AG10803 (cell line): ENCODE data around the gene MRGPRD.

Experiments used
- DNase-seq: peaks from one replicate; pipeline ENCODE4 v3.0.0; 2010; ENCODE audit warnings: low read depth
- H3K4me3 ChIP-seq: 2 replicates; pipeline ENCODE4 v1.5.1; 2011; ENCODE audit warnings: mild to moderate bottlenecking, low read length, control low read depth
- TF ChIP-seq, protein P1 (sequence below): conservative IDR thresholded peaks from 2 replicates; pipeline ENCODE4 v1.5.1; 2011; ENCODE audit warnings: mild to moderate bottlenecking, low read length, control low read depth, inconsistent platforms

Gene MRGPRD

GRCh38 chr11:68966894-68967780 is 13.6 kb downstream of the MRGPRD start:
- H3K4me3 ChIP-seq = no peak overlapping the region
- TF ChIP-seq, protein P1, sequence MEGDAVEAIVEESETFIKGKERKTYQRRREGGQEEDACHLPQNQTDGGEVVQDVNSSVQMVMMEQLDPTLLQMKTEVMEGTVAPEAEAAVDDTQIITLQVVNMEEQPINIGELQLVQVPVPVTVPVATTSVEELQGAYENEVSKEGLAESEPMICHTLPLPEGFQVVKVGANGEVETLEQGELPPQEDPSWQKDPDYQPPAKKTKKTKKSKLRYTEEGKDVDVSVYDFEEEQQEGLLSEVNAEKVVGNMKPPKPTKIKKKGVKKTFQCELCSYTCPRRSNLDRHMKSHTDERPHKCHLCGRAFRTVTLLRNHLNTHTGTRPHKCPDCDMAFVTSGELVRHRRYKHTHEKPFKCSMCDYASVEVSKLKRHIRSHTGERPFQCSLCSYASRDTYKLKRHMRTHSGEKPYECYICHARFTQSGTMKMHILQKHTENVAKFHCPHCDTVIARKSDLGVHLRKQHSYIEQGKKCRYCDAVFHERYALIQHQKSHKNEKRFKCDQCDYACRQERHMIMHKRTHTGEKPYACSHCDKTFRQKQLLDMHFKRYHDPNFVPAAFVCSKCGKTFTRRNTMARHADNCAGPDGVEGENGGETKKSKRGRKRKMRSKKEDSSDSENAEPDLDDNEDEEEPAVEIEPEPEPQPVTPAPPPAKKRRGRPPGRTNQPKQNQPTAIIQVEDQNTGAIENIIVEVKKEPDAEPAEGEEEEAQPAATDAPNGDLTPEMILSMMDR = no peak
- no peak for DNase-seq

DNA sequence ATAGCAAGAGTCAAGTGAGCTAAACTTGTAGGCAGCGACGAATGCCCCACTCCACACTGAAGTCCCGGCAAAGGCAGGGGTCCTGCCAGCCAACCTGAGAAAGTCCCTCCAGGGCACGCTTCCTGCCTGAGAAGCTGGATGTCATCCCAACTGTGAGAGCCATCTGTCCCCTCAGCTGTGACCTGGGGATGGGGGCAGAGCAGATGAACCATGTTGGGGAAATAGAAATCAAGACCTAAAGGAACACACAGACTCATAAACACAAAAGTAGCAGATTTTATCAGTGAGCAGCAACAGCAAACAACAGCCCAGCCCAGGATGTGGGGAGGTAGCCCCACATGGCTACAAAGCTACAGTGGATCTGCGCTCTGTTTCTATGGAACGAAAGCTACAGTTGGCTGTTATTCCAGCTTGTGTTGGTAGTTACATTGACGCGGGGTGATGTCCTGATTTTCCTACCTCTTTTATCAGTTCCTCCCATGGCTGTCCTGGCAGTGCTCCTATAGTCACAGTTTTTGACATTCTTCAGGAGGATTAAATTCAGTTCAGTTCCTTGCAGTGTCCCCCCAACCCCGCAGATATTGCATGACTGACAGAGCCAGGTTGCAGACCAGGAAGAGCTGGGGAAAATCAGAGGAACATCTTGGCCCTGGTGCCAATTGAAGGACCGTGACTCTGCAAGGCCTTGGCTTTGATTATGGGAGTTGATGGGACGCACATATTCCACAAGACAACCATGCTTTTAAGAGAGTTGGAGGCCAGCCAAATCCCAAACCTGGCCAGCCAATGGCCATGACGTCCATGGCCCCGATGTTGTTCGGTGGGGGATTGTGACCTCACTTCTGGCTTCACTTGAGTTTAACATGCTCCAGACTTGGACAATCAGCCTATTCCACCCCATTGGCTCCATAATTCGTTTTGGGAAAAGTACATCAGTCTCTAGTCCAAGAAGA is 14.6 kb downstream of the MRGPRD start:
- TF ChIP-seq, protein P1 = no peak
- DNase-seq = no peak
- no peak overlapping the region for H3K4me3 ChIP-seq

DNA sequence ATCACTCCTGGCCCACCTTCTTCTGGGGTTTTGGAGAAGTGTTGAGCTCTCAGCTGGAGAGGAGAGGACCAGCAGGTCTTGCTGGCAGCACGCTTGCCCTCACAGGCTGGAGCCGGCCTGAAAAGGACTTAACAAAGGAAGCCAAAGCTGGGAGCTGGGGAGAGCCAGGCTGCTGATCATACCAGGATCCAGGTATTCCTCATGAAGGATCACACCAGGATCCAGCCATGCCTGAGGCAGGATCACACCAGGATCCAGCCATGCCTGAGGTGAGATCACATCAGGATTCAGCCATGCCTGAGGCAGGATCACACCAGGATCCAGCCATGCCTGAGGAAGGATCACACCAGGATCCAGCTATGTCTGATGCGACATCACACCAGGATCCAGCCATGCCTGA is 17.0 kb downstream of the MRGPRD start:
- no peak for DNase-seq
- TF ChIP-seq, protein P1 = no peak
- H3K4me3 ChIP-seq = no peak overlapping the region

DNA sequence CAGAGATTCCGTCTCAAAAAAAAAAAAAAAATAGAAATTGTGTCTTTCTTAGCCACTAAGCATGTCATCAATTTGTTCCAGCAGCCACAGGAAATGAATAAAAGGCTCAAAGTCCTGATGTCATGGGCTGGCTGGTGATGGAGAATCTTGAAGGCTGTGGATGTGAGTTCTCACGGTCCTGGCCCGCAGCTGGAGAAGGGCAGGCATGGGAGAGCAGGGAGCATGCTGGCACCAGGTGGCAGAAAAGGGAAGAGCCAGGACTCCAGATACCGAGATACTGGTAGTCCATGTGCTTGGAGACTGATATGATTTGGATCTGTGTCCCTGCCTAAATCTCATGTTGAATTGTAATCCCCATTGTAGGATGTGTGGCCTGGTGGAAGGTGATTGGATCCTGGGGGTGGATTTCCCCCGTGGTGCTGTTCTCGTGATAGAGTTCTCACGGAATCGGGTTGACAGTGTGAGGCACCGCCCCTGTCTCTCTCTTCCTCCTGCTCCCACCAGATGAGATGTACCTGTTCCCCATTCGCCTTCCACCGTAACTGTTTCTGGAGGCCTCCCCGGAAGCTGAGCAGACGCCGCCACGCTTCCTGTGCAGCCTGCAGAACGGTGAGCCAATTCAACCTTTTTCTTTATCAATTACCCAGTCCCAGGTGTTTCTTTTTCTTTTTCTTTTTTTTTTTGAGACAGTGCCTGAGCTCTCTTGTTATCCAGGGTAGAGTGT is 18.1 kb downstream of the MRGPRD start:
- TF ChIP-seq, protein P1 = 0 out of 2 replicates have a peak, but pooled peaks have one; percentile 6
- no peak overlapping the region for H3K4me3 ChIP-seq
- peak; percentile 43 for DNase-seq

GRCh38 chr11:68961245-68961644 is 19.5 kb downstream of the MRGPRD start:
- TF ChIP-seq, protein P1 = no peak
- H3K4me3 ChIP-seq = no peak overlapping the region
- DNase-seq = no peak

DNA sequence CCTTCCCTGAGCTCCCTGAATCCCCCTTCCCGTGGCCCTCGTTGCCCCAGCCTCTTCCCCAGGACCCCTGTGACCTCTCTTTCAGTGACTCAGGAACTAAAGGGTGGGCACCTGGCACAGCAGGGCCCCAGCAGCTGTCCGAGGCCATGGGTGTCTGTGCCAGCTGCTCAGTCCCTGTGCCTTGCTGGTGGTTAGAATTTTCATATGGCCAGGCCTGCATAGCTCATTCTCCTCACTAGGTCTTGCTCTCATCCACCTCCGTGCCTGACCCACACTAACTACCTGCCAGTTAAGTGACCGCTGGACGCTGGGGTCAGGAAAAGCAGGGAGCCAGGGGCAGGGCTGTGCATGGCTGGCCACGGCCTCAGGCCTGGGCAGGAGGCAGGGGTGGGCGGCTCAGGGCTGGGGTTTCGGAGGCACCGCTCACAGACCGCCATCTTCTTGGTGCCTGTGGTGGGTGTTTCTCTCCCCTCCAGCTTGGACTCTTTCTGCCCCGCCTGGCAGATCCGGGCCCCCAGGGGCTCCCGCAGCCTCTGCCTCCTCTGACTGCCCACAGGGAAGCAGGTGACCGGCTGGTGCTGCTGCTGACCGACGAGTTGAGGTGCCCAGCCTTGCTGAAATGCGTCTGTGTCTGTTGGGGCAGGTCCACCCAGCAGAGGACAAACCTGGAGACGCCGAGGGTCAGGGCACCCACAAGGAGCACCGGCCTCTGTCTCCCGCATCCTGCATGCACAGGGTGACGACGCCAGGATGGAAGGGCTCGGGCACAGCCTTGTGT is 20.3 kb downstream of the MRGPRD start:
- no peak for DNase-seq
- TF ChIP-seq, protein P1 = no peak
- H3K4me3 ChIP-seq = no peak overlapping the region
